ENCODE results near the gene FRMD4A. TPM values are rescaled to one million over a fixed set of nuclear protein-coding genes. Genes with fewer than 3 reads are reported as not detected.

The FRMD4A gene
- total RNA-seq, 1 donor from 2014 or later = 23.0 TPM

DNA sequence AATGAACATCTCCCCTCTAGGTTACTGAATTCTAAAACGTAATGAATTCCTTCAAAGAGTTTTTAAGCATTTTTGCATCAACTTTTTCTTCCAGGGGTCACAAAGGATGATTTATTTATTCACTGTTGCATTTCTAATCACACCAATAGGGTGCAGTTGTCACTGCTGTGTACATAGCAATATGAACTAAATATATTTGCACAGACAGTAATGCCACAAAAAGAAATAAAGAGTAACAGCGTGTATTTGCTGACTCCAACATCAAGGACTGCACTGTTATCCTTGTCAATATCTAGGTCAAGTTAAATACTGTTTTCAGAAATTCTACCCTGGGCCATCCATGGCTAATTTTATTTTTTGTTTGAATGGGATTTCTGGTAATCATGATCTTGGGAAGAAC, 138.0 kb downstream of the FRMD4A start:
- DNase-seq (ENCODE audit: low read depth) = no peak

DNA sequence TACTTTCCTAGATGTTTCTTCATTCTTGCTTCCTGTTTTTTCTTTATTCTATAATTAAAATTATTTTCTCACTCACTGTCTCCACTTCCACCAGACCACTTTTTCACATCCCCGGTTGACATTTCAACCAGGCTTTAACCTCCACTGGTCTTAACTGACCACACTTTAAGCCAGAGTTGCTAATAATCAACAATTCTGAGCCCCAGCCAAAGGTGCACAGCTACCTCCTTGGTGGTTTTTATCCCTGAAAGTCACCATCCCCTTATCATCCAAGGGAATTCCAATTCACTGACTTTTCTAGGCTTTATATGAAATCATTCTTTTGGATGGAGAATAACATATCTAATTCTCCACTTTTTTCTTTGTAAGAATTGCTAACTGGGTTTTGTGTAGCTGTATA, 138.9 kb downstream of the FRMD4A start:
- no peak for DNase-seq (ENCODE audit: low read depth)

DNA sequence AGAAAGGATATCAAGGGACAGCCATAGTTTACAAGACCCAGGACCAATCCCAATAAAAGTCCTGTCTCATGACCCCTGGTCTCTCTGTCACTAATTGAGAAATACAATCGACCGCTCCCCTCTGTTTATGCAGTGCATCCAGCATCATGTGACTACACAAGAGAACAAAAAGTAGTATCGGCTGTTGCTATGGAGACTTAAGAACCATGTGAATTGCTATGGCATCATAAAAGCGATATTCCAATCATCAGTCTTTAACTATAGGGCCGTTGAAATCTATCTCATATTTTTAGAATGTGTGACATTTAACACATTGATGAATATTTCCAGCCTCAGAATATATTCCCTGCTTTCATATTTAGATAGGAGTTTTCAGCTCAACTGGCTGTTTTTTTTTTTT, 139.3 kb downstream of the FRMD4A start:
- no peak for DNase-seq (ENCODE audit: low read depth)

DNA sequence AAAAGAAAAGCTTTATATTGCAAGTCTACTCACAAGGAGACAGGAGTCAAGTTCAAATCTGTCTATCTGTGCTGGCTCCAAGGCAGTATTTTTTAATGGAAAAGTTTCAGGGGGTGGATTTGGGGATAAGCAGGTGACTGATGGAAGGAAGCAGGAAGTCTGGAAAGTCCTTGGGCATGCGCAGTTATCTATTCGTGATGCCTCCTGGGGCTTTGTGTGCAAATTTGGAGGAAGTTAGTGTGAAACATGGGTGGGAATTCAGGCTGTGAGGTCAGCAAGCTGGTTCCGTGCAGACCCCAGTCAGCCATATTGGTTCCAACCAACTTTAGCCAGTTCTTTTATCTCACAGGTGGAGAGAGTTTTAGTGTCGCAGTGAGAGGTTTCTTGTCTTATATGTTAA, 140.0 kb downstream of the FRMD4A start:
- no peak for DNase-seq (ENCODE audit: low read depth)

DNA sequence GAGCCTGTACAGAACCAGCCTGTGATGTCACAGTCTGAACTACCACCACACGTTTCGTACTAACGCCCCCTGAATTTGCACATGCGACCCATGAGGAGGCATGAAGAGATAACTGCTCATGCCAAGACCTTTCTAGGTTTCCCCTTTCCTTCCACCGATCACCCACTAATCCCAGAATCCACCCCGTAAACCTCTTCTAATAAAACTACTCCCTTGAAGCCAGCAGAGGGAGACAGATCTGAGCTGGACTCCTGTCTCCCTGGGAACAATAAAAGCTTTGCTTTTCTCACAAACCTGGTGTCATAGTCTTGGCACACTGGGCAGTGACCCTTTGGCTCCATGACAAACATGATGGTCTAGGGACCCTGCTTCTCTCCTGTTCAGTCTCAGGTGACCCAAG, 144.5 kb downstream of the FRMD4A start:
- no peak for DNase-seq (ENCODE audit: low read depth)

DNA sequence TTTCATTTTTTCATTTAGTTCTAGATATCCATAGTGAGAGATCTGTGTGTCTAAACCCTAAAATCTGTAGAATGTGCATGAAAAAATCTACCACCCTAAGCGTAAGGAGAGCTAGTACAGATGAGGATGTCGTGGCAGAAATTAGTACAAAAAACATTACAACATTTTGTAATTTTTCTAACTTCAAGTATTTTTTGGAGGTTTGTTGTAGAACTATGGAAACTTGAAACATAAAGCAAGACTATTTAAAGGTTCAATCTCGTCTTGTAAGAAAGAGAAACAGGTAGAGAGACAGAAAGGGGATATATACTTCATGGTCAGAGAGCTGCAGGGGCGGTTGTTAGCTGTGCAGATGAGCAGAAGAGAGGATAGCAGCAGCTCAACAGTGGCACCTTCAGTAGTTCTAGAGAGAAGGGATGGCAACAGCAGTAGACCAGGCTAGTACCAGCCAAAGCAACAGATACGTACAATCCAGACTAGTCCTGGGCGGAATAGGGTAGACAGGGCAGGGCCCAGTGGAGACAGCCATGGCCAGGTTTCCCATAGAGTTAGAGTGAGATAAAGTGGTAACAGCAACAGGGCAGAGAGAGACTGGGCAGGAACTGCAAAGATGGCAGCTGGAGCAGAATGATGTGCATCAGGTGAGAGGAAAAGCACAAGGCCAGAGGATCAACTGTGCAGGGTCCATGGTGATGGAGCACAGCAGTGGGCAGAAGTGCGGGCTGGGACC, 145.2 kb downstream of the FRMD4A start:
- DNase-seq (ENCODE audit: low read depth) = peak; percentile 64

DNA sequence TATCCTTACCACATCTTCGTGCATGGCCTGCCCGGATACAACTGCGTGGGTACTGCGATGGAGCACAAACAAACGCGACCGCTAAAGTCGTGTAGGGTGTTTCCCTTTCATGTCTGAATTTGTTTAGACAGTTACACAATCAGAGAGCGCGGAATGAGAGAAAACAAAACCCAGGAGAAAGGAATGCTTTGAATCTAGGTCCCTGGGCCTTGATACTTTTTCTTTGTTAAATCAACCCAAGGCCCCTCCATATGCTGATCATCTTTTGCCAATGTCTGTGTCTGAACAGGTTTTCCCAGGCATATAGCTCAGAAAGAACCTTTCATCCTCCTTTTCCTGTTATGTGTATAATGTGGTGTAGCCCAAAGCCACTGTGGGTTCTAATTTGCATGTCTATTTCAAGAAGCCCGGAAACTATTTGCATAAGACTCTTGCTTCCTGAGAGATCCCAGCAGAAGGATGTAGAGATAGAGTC, 145.8 kb downstream of the FRMD4A start:
- no peak for DNase-seq (ENCODE audit: low read depth)

DNA sequence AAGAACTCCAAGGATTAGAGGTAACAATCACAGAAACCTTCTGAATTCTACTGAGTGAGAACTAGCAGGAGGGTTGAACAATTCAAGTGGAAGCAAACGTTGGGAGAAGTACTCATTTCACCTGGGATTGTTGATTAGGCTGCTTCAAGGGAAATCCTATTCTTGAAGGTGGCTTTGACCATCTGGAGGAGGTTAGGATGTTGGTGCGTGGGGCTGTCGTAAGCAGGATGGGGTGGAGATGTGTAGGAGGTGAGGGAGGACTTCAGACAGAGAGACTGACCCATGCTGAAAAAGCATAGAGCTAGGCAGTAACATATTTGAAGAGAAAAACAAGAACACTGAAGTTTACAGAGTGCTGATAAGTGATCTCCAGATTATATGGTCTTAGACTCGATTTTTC, 147.9 kb downstream of the FRMD4A start:
- DNase-seq (ENCODE audit: low read depth) = no peak

DNA sequence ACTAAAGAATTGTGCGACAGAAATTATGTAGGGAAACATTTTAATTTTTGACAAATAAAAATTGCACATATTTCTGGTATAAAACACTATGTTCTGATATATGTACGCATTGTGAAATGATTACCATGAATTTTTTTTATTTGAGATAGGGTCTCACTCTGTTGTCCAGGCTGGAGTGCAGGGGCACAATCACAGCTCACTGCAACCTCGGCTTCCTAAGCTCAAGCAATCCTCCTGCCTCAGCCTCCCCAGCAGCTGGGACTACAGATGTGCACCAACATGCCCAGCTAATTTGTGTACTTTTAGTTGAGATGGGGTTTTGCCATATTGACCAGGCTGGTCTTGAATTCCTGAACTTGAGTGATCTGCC, 149.2 kb downstream of the FRMD4A start:
- DNase-seq (ENCODE audit: low read depth) = no peak

DNA sequence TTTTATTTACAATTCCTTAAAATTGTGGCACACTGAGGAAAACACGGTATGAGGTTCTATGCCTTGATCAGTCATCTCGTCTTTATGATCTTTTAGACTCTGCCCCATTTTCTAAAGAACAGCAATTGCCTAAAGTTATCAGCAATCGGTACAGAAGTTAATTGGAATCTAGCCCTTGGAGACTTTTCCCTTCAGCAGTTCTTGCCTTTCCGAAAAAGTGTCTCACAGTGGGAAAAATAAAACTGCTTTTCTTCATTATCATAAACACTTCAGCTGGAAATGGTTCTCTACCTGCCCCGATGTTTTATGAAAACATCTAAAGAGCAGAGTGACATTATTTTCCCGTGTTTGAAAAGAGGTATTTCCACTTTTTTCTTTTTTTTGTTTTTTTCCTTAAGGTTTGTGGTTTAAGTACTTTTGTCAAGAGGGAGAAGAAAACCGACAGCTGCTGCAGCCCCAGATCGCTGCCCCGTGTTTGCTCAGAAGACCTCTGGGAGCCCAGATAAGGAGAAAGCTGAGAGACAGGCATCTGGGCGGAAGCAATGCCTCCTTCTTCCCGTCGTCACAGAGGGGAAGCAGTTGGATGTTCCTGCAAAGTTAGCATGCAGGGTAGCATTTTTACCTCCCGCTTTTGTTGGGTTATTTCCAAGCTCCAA, 149.7 kb downstream of the FRMD4A start:
- DNase-seq (ENCODE audit: low read depth) = peak; percentile 57

DNA sequence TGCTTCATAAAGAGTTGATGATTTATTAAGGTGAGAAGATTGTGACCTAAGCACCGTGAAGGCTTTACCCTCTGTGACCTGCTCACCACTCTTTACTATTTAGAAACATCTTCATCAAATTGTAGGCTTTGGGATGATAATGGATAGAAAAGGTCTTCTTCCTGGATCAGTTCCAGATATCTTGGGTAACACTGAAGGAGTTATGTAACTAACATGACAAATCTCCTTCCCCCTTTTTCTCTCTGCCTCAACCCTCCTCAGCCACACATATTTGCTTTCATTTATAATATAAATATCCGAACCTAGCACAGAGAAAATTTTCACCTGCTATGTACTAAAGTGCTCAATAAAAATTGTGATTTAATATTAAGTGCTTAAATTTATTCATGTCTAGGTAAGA, 151.5 kb downstream of the FRMD4A start:
- DNase-seq (ENCODE audit: low read depth) = no peak

DNA sequence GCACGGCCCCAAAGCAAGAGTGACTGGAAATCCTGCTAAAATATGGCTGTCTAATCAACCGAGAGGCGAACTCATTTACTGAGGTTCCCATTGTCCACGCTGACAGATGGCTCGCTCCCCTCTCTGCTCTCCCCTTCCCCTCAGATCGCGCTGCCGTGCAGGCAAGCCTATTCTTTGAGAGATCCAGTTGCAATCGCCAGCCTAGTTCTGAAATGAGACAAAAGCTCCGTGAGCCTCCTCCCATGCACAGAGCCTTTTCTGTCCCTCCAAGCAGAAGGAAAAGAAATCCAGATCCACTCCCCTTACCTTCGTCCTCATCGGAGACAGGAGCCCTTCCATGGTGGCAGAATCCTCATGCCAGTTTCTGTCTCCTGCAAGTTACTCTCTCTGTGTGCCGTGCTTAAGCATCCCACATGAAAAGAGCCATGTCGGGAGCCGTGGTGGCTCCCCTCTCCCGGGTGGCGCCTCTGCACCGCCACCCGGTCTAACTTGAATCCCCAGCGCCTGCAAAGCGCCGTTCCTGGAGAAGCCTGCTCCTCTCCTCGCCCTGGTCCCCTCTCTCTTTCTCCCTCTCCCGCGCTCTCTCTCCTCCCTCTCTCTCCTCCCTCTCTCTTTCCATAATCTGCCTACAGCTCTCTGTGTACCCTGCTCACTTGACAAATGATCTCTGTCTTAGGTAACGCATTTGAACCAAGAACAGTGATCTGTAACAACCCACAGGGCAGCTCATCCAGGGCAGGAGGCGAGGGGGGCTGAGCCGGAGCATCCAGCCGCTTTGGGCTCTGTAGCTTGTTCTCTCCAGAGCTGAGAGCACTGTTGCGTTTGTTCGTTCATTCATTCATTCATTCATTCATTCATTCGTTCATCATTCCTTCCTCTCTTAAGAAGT, 156.8 kb downstream of the FRMD4A start:
- peak; percentile 47 for DNase-seq (ENCODE audit: low read depth)

DNA sequence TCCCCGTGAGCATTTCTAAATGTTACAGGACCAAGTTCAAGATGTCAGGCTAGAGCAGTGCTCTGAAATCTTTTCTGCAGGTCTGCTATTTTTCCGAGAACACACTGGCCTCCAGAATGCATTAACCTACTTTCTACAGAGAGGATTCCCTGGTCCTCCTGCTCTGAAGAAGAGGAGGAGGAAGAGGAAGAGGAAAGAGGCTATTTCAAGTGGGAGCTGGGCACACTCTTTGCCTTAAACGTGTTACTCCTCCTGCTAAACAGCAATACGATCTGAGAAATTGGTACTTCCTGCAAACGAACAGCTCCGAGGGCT, 157.4 kb downstream of the FRMD4A start:
- no peak for DNase-seq (ENCODE audit: low read depth)

DNA sequence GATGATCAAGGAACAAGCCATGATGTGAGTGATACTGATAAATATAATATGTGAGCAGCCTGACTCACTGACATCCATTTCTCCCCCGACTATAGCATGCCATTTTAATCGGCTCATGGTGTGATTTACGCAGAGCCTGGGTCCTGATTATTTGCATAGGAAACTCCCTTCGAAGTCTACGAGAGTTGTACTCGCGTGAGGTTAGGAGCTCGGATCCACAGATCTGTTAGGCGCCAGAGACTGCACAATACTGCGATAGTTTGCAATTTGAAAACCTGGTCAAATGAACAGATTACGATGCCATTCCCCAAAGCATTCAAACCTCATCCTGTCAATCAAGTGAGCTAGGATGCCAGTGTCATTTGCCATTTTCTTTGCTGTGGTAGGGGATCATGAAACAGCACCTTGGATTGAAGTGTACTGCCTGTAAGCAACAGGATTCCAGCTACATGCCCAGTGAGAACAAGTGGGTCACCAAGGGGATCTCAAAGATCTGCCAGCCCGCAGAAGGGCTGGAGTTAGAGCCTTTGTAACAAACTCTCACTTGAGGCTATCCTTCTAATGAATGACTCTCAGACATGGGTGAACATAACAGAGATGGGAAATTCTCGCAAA, 158.3 kb downstream of the FRMD4A start:
- DNase-seq (ENCODE audit: low read depth) = no peak

DNA sequence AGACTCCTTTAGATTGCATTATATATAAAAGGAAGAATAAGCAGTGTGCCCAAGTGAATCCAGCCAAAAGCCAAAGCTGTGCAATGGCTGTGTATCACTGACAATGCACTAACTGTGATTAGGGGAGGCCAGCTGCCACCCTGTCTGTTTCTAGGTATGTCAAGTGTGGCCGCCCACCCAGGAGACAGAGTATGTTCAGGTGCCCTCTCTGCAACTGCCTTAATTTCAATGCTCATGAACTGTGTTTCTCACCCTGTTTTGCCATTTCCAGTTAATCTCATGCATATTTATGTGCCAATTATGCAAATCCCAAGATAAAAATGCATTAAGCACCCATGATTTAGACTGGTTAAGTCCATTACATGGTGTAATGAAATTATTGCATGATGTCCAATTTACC, 159.4 kb downstream of the FRMD4A start:
- no peak for DNase-seq (ENCODE audit: low read depth)

DNA sequence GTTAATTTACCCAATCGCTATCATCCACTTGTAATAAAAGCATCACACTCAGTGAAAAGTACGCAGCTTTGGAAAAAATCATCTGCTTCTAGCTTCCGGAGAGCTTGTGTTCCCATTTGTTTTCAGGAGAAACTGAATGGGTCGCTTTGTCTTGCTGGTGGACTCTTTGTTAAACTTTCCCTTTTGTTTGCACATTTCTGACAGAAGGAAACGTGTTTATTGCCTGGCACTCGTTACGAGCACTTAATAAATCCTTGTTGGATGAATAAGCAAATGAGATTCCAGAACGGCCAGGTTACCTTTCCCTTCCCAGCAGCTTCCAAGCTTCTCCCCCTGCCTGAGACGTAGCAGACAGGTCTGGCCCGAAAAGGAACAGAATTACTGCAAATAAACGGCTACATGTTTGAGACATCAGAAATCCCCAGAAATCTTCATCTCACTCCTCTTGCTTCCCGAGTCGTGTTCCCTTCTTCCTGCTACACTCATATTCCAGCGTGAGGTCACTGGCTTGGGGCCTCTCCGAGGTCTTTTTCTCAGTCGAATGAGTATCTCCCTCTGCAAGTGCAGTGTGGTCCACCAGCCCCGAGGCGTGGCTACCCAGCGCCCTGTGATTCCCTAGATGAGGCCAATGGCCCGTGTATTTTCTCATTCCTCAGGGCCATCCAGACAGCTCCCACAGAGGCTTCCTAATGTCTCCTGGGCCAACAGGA, 167.2 kb downstream of the FRMD4A start:
- peak; percentile 40 for DNase-seq (ENCODE audit: low read depth)

DNA sequence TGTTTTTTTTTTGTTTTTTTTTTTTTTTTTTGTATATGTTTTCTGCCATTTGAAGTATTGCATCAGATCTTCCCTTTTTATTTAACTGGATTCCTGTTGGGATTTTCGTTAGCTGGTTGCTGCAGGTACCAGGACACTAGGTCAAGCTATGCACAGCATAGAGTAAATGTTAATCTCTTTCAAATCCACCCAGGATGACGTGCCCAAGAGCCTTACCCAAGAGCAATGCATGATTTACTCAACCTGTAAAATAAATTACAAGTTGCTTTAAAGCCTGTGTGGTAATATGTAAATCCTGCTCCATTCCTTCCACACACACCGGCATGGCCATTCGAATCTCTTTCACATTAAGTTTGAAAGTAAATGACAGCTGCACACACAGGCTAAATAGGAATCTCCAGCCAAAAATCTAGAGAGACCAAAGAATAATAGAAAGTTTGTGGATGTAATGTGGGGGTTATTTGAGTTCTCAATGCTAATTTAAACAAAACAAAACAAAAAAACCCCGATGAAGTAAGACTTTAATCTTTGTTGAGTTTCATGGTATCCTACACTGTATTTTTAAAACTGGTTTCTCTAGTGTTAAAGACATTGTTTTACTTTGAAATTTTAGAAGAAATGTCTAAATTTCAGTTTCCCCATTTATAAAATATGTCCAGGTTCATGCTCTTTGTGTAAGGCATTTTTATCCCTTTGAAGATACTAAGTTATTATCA, 167.9 kb downstream of the FRMD4A start:
- peak; percentile 32 for DNase-seq (ENCODE audit: low read depth)

DNA sequence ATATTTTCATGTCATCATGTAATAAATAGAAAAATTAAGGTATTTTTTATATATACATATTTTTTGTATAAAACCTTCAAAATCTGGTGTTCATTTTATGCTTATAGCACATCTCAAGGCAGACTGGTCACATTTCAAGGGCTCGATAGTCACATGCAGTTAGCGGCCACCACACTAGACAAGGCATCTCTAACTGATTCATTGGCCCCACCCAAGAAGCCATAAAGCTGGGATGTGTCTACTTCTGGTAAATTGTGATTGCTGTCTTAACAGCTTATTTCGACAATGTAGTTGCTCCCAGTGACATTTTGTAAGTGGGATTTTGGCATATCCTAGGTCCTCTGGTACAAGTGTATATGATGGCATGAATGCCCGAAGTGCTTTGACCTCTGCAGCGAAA, 168.7 kb downstream of the FRMD4A start:
- no peak for DNase-seq (ENCODE audit: low read depth)

DNA sequence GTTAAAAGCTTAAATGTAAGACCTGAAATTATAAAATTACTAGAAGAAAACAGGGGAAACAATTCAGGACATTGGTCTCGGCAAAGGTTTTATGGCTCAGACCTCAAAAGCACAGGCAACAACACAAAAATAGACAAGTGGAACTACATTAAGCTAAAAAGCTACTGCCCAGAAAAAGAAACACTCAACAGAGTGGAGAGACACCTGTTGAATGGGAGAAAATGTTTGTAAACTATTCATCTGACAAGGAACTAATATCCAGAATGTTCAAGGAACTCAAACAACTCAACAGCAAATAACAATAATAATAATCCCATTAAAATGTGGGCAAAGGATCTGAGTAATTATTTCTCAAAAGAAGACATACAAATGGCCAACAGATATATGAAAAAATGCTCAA, 170.4 kb downstream of the FRMD4A start:
- DNase-seq (ENCODE audit: low read depth) = no peak

DNA sequence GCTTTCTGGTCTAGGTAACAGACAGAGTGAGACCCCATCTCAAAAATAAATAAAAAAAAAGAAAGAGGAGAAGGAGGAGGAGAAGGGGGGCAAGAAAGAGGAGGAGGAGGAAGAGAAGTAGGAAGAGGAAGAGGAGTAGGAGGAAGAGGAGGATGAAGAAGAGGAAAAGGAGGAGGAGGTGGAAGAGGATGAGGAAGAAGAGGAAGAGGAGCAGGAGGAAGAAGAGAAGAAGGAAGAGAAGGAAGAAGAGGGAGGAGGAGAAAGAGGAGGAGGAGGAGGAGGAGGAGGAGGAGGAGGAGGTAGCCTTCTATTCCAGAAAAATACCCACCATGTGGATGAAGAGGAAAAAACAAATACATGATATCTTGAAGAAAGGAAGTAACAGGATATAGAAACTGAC, 172.1 kb downstream of the FRMD4A start:
- DNase-seq (ENCODE audit: low read depth) = no peak

DNA sequence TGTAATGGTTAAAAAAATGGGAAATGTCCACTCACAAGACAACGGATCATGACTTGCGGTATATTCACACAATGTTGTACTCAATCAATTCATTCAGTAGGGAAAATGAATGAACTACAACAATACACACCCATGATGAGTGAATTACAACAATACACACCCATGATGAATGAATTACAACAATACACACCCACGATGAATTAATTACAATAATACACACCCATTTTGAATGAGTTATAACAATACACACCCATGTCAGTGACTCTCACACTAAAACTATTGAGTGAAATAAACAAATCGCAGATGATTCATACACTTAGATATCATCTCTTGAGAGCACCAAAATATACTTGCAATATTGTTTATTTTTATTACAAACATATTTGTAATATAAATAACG, 174.6 kb downstream of the FRMD4A start:
- no peak for DNase-seq (ENCODE audit: low read depth)
